Upper lobe of left lung (tissue), 4 donors: ENCODE results near the gene THEMIS2.

Source experiments
- EP300 ChIP-seq, 4 donors: sonication (generic); formaldehyde crosslinking; IDR thresholded peaks; one replicate each; pipeline ENCODE4 v1.5.1; 2017; ENCODE audit warnings: antibody characterized with exemption in 4 of 4, control low read depth in 2 of 4
- POLR2A ChIP-seq, 4 donors: fragments of 450-650 bp; IDR thresholded peaks; one replicate each; pipeline ENCODE4 v1.5.1; 2016 to 2017; ENCODE audit warnings: antibody characterized with exemption in 4 of 4, mild to moderate bottlenecking in 2 of 4
- POLR2AphosphoS5 ChIP-seq, 2 donors: sonication (generic); formaldehyde crosslinking; IDR thresholded peaks; one replicate each; pipeline ENCODE4 v1.5.1; 2017; ENCODE audit warnings: antibody characterized with exemption in 2 of 2
- TF ChIP-seq, protein P1 (sequence below), 6 experiments: fragments of 450-650 bp in 4 of 6; fragments of 200-600 bp in 2 of 6; sonication (generic) in 2 of 6; IDR thresholded peaks; one replicate each; pipeline ENCODE4 v1.5.1; 2016 to 2019; ENCODE audit warnings: antibody characterized with exemption in 6 of 6

DNA sequence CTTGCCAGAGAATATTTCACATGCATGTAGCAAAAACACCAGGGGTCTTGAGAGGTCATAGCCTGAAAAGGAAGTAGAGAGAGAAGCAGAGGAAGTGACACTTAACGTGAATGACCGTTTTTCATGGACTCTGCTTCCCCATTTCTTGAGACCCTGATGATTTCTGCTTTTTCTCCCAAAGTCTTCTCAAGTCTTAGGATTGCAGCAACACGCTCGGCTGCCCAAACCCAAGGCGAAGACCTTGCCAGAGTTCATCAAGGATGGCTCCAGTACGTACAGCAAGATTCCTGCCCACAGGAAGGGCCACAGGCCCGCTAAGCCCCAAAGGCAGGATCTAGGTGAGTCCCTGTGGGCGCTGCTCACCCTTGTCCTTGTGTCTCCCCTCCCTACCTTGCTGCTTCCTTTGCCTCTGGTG is 12.8 kb downstream of the THEMIS2 start:
- TF ChIP-seq POLR2AphosphoS5 (IDR thresholded peaks at IDR 0.05) (peak in 1 of 2 donors; percentile 55), POLR2A (IDR thresholded peaks at IDR 0.05) (no peak), EP300 (IDR thresholded peaks at IDR 0.05) (no peak)
- TF ChIP-seq, protein P1, sequence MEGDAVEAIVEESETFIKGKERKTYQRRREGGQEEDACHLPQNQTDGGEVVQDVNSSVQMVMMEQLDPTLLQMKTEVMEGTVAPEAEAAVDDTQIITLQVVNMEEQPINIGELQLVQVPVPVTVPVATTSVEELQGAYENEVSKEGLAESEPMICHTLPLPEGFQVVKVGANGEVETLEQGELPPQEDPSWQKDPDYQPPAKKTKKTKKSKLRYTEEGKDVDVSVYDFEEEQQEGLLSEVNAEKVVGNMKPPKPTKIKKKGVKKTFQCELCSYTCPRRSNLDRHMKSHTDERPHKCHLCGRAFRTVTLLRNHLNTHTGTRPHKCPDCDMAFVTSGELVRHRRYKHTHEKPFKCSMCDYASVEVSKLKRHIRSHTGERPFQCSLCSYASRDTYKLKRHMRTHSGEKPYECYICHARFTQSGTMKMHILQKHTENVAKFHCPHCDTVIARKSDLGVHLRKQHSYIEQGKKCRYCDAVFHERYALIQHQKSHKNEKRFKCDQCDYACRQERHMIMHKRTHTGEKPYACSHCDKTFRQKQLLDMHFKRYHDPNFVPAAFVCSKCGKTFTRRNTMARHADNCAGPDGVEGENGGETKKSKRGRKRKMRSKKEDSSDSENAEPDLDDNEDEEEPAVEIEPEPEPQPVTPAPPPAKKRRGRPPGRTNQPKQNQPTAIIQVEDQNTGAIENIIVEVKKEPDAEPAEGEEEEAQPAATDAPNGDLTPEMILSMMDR (IDR thresholded peaks at IDR 0.05): no peak
